SU-DHL-6 (cell line): ENCODE data around the gene TMEM185A.
"Not testable (repeated sequence)": the region's sequence is repeated elsewhere in the genome, so short reads cannot be mapped to it uniquely, and the experiment has no call there.

ENCODE experiments used
- H2AFZ ChIP-seq: fragments of 200-600 bp; sonication (generic); 2 replicates; pipeline ENCODE4 v1.6.1; 2014; ENCODE audit warnings: low read depth, mild to moderate bottlenecking, moderate library complexity, mixed read lengths, antibody characterized with exemption, low read length; ENCODE audit not compliant: severe bottlenecking
- H3F3A ChIP-seq: fragments of 200-600 bp; shearing (Covaris generic); 2 replicates; pipeline ENCODE4 v1.6.0; 2016; ENCODE audit warnings: antibody characterized with exemption, mild to moderate bottlenecking; ENCODE audit not compliant: insufficient read depth
- H3K27ac ChIP-seq: fragments of 200-600 bp; sonication (generic); 2 replicates; pipeline ENCODE4 v1.5.1; 2016; ENCODE audit warnings: low read depth, mild to moderate bottlenecking, low read length, moderate library complexity, mixed read lengths
- H3K27me3 ChIP-seq: fragments of 200-600 bp; sonication (generic), shearing (Covaris generic); 2 replicates; pipeline ENCODE4 v1.6.0; 2014; ENCODE audit warnings: mild to moderate bottlenecking, low read length
- H3K36me3 ChIP-seq: fragments of 200-600 bp; sonication (generic); 2 replicates; pipeline ENCODE4 v1.6.1; 2014; ENCODE audit warnings: mild to moderate bottlenecking, low read length, mixed read lengths
- H3K4me2 ChIP-seq: fragments of 300-600, 200-600 bp; shearing (Covaris generic), sonication (generic); 2 replicates; pipeline ENCODE4 v1.6.0; 2014; ENCODE audit warnings: low read length, low read depth, mild to moderate bottlenecking; ENCODE audit not compliant: poor library complexity, severe bottlenecking
- H3K4me3 ChIP-seq: fragments of 200-600 bp; sonication (generic); 2 replicates; pipeline ENCODE4 v1.5.1; 2014; ENCODE audit warnings: antibody characterized with exemption, low read length, mild to moderate bottlenecking, mixed read lengths; ENCODE audit not compliant: insufficient read depth, poor library complexity, severe bottlenecking
- H3K79me2 ChIP-seq: fragments of 200-600 bp; sonication (generic); 2 replicates; pipeline ENCODE4 v1.6.1; 2014; ENCODE audit warnings: mild to moderate bottlenecking, low read length, moderate library complexity; ENCODE audit not compliant: insufficient read depth
- H3K9ac ChIP-seq: fragments of 200-600 bp; sonication (generic); 2 replicates; pipeline ENCODE4 v1.7.0; 2014; ENCODE audit warnings: mild to moderate bottlenecking, low read length
- H3K9me2 ChIP-seq: fragments of 200-600 bp; sonication (generic); replicated peaks from 2 replicates; pipeline ENCODE4 v1.6.1; 2014; ENCODE audit warnings: low read length; ENCODE audit not compliant: insufficient read depth
- H3K9me3 ChIP-seq: fragments of 200-600 bp; sonication (generic); 2 replicates; pipeline ENCODE4 v1.6.1; 2014; ENCODE audit warnings: low read length, mixed read lengths; ENCODE audit not compliant: insufficient read depth
- H4K20me1 ChIP-seq: fragments of 200-600 bp; sonication (generic); 2 replicates; pipeline ENCODE4 v1.6.1; 2014; ENCODE audit warnings: low read depth, mild to moderate bottlenecking, antibody characterized with exemption, low read length, moderate library complexity, mixed read lengths
- CTCF ChIP-seq: fragments of 200-600 bp; sonication (generic); IDR thresholded peaks from one replicate; pipeline ENCODE4 v1.5.1; 2017; ENCODE audit warnings: antibody characterized with exemption, mild to moderate bottlenecking, low read length, moderate library complexity; ENCODE audit not compliant: insufficient read depth, poor library complexity, severe bottlenecking
- EZH2phosphoT487 ChIP-seq: fragments of 200-600 bp; sonication (generic), shearing (Covaris generic); conservative IDR thresholded peaks from 2 replicates; pipeline ENCODE4 v1.6.1; 2018; ENCODE audit warnings: mild to moderate bottlenecking, antibody characterized with exemption, low read length, moderate library complexity, mixed read lengths

Gene TMEM185A

GRCh38 chrX:149568701-149569296, 62.8 kb downstream of the TMEM185A start:
- Histone ChIP-seq H3K4me3 (no peak overlapping the region), H3F3A (no peaks in the 10 kb centered on the region), H3K27ac (no peak overlapping the region), H3K4me2 (no peak overlapping the region), H4K20me1 (no peaks in the 10 kb centered on the region), H3K9me2 (no peaks in the 10 kb centered on the region), H3K27me3 (no peaks in the 10 kb centered on the region), H3K79me2 (no peaks in the 10 kb centered on the region), H2AFZ (no peak overlapping the region), H3K36me3 (no peaks in the 10 kb centered on the region), H3K9ac (no peak overlapping the region), H3K9me3 (no peaks in the 10 kb centered on the region)
- TF ChIP-seq EZH2phosphoT487 (no peak), CTCF (no peak)

- no peak overlapping the region for H3K27ac ChIP-seq
- no peaks in the 10 kb centered on the region for H3K36me3 ChIP-seq
- no peaks in the 10 kb centered on the region for H3F3A ChIP-seq
- H3K9me2 ChIP-seq: no peaks in the 10 kb centered on the region
- no peak overlapping the region for H3K9ac ChIP-seq
- no peaks in the 10 kb centered on the region for H3K79me2 ChIP-seq
- no peak for TF ChIP-seq EZH2phosphoT487
- TF ChIP-seq CTCF: no peak
- H3K9me3 ChIP-seq: no peaks in the 10 kb centered on the region
- no peaks in the 10 kb centered on the region for H4K20me1 ChIP-seq
- H3K4me3 ChIP-seq: no peak overlapping the region
- H2AFZ ChIP-seq: no peak overlapping the region
- H3K4me2 ChIP-seq: no peak overlapping the region
- H3K27me3 ChIP-seq: no peaks in the 10 kb centered on the region
These were observed 63.8 kb downstream of the TMEM185A start for GRCh38 chrX:149567621-149568417.

GRCh38 chrX:149563359-149563758, 68.2 kb downstream of the TMEM185A start:
- Histone ChIP-seq H3K79me2 (no peaks in the 10 kb centered on the region), H3K36me3 (no peaks in the 10 kb centered on the region), H3K9me2 (no peaks in the 10 kb centered on the region), H3K4me2 (no peak overlapping the region), H3K9me3 (no peaks in the 10 kb centered on the region), H3F3A (no peaks in the 10 kb centered on the region), H2AFZ (no peak overlapping the region), H4K20me1 (no peaks in the 10 kb centered on the region), H3K27ac (no peak overlapping the region), H3K4me3 (no peak overlapping the region), H3K27me3 (no peaks in the 10 kb centered on the region), H3K9ac (no peak overlapping the region)
- no peak for TF ChIP-seq EZH2phosphoT487
- TF ChIP-seq CTCF: no peak

- not testable (repeated sequence) for H3K4me2 ChIP-seq, H3K9me2 ChIP-seq, H2AFZ ChIP-seq, H3K79me2 ChIP-seq, H3K36me3 ChIP-seq, H3K9me3 ChIP-seq, H4K20me1 ChIP-seq, H3K9ac ChIP-seq, H3F3A ChIP-seq, H3K27me3 ChIP-seq, H3K4me3 ChIP-seq, H3K27ac ChIP-seq
These were observed 76.3 kb downstream of the TMEM185A start for GRCh38 chrX:149555251-149555650.

GRCh38 chrX:149551939-149552248, 79.7 kb downstream of the TMEM185A start:
- H3K36me3 ChIP-seq, H2AFZ ChIP-seq: not testable (repeated sequence)

More at GRCh38 chrX:149551939-149552248, 79.7 kb downstream of the TMEM185A start:
- H3K27me3 ChIP-seq, H3F3A ChIP-seq, H3K4me2 ChIP-seq, H3K4me3 ChIP-seq, H3K9ac ChIP-seq, H3K9me3 ChIP-seq, H3K79me2 ChIP-seq, H4K20me1 ChIP-seq, H3K27ac ChIP-seq, H3K9me2 ChIP-seq: not testable (repeated sequence)
